Stimulated activated naive CD8-positive, alpha-beta T cell treated with anti-CD3 and anti-CD28 coated beads, Interleukin-15, Interleukin-2, amounts not matched to agents 100 ng/mL and 50 ng/mL, for 24 hours (primary cell): ENCODE results near the gene TMEM59L.

Experiments
- H3K27ac Mint-ChIP-seq: one replicate; pipeline ENCODE4 v1.8.0; 2021; ENCODE audit warnings: mild to moderate bottlenecking, mixed read lengths
- H3K27me3 Mint-ChIP-seq: one replicate; pipeline ENCODE4 v1.8.0; 2021; ENCODE audit warnings: mixed read lengths
- H3K36me3 Mint-ChIP-seq: one replicate; pipeline ENCODE4 v1.8.0; 2021; ENCODE audit warnings: low read depth, mixed read lengths
- H3K4me1 Mint-ChIP-seq: one replicate; pipeline ENCODE4 v1.8.0; 2021; ENCODE audit warnings: low read depth, mixed read lengths
- H3K4me3 Mint-ChIP-seq: one replicate; pipeline ENCODE4 v1.8.0; 2021; ENCODE audit warnings: mild to moderate bottlenecking, mixed read lengths
- H3K9me3 Mint-ChIP-seq: one replicate; pipeline ENCODE4 v1.8.0; 2021; ENCODE audit warnings: mixed read lengths

The TMEM59L gene

GRCh38 chr19:18636183-18636968, 23.7 kb downstream of the TMEM59L start:
- H3K4me1 Mint-ChIP-seq = peaks cover 21% of the 10 kb centered on the region
- peaks cover 5% of the 10 kb centered on the region for H3K27me3 Mint-ChIP-seq
- peak overlapping the region; percentile 82 for H3K4me3 Mint-ChIP-seq
- H3K27ac Mint-ChIP-seq = peak overlapping the region; percentile 87
- no peaks in the 10 kb centered on the region for H3K36me3 Mint-ChIP-seq
- H3K9me3 Mint-ChIP-seq = no peaks in the 10 kb centered on the region

- Mint-ChIP-seq H3K36me3 (no peaks in the 10 kb centered on the region), H3K4me3 (peak within 1 kb of the TSS; percentile 82), H3K9me3 (no peaks in the 10 kb centered on the region), H3K27me3 (peaks cover 5% of the 10 kb centered on the region), H3K27ac (peak within 1 kb of the TSS; percentile 87), H3K4me1 (peaks cover 21% of the 10 kb centered on the region)
Measured at GRCh38 chr19:18636969-18637629, 24.4 kb downstream of the TMEM59L start, which contains the start of gene KLHL26. Gene KLHL26 (plus strand): TSS chr19:18637028. CDS start chr19:18637055, 27 bp downstream.

GRCh38 chr19:18637673-18638630, 25.3 kb downstream of the TMEM59L start:
- peak overlapping the region; percentile 82 for H3K4me3 Mint-ChIP-seq
- no peaks in the 10 kb centered on the region for H3K36me3 Mint-ChIP-seq

GRCh38 chr19:18639706-18640243, 27.1 kb downstream of the TMEM59L start:
- H3K4me3 Mint-ChIP-seq = no peak overlapping the region
- no peak overlapping the region for H3K27ac Mint-ChIP-seq

More at GRCh38 chr19:18637673-18638630, 25.3 kb downstream of the TMEM59L start:
- Mint-ChIP-seq H3K27me3 (peaks cover 5% of the 10 kb centered on the region), H3K9me3 (no peaks in the 10 kb centered on the region), H3K27ac (peak overlapping the region; percentile 31), H3K4me1 (peaks cover 21% of the 10 kb centered on the region)

GRCh38 chr19:18644196-18645034, 31.7 kb downstream of the TMEM59L start:
- H3K4me3 Mint-ChIP-seq = no peak overlapping the region
- no peak overlapping the region for H3K27ac Mint-ChIP-seq
- peaks cover 5% of the 10 kb centered on the region for H3K36me3 Mint-ChIP-seq
- H3K4me1 Mint-ChIP-seq = peaks cover 17% of the 10 kb centered on the region
- no peaks in the 10 kb centered on the region for H3K27me3 Mint-ChIP-seq
- no peaks in the 10 kb centered on the region for H3K9me3 Mint-ChIP-seq

More at GRCh38 chr19:18639706-18640243, 27.1 kb downstream of the TMEM59L start:
- Mint-ChIP-seq H3K27me3 (peaks cover 2% of the 10 kb centered on the region), H3K4me1 (peaks cover 29% of the 10 kb centered on the region), H3K36me3 (peaks cover 5% of the 10 kb centered on the region), H3K9me3 (no peaks in the 10 kb centered on the region)

GRCh38 chr19:18645035-18645511, 32.4 kb downstream of the TMEM59L start:
- no peaks in the 10 kb centered on the region for H3K9me3 Mint-ChIP-seq
- H3K27me3 Mint-ChIP-seq = no peaks in the 10 kb centered on the region
- peaks cover 22% of the 10 kb centered on the region for H3K4me1 Mint-ChIP-seq
- peaks cover 5% of the 10 kb centered on the region for H3K36me3 Mint-ChIP-seq
- H3K4me3 Mint-ChIP-seq = no peak overlapping the region
- no peak overlapping the region for H3K27ac Mint-ChIP-seq

- no peaks in the 10 kb centered on the region for H3K27me3 Mint-ChIP-seq
- H3K4me3 Mint-ChIP-seq = no peak overlapping the region
- no peaks in the 10 kb centered on the region for H3K9me3 Mint-ChIP-seq
- peaks cover 24% of the 10 kb centered on the region for H3K4me1 Mint-ChIP-seq
- H3K27ac Mint-ChIP-seq = no peak overlapping the region
- H3K36me3 Mint-ChIP-seq = peaks cover 5% of the 10 kb centered on the region
Measured at GRCh38 chr19:18646535-18647370, 34.1 kb downstream of the TMEM59L start.

- Mint-ChIP-seq H3K9me3 (no peaks in the 10 kb centered on the region), H3K36me3 (peaks cover 5% of the 10 kb centered on the region), H3K4me1 (peaks cover 24% of the 10 kb centered on the region), H3K27me3 (no peaks in the 10 kb centered on the region), H3K4me3 (no peak overlapping the region), H3K27ac (no peak overlapping the region)
Measured at GRCh38 chr19:18647371-18647767, 34.7 kb downstream of the TMEM59L start.

GRCh38 chr19:18647807-18648206, 35.1 kb downstream of the TMEM59L start:
- Mint-ChIP-seq H3K9me3 (no peaks in the 10 kb centered on the region), H3K27me3 (no peaks in the 10 kb centered on the region), H3K27ac (no peak overlapping the region), H3K4me3 (no peak overlapping the region), H3K36me3 (peaks cover 5% of the 10 kb centered on the region), H3K4me1 (peaks cover 24% of the 10 kb centered on the region)

GRCh38 chr19:18648973-18649315, 36.3 kb downstream of the TMEM59L start:
- Mint-ChIP-seq H3K4me3 (no peak overlapping the region), H3K27me3 (no peaks in the 10 kb centered on the region), H3K4me1 (peaks cover 22% of the 10 kb centered on the region), H3K36me3 (peaks cover 2% of the 10 kb centered on the region), H3K27ac (no peak overlapping the region), H3K9me3 (no peaks in the 10 kb centered on the region)

GRCh38 chr19:18649371-18650020, 36.8 kb downstream of the TMEM59L start:
- Mint-ChIP-seq H3K27ac (no peak overlapping the region), H3K4me3 (peak overlapping the region; percentile 51), H3K4me1 (peaks cover 16% of the 10 kb centered on the region), H3K9me3 (no peaks in the 10 kb centered on the region), H3K36me3 (no peaks in the 10 kb centered on the region), H3K27me3 (no peaks in the 10 kb centered on the region)

GRCh38 chr19:18650021-18650390, 37.3 kb downstream of the TMEM59L start:
- no peak overlapping the region for H3K4me3 Mint-ChIP-seq
- no peaks in the 10 kb centered on the region for H3K9me3 Mint-ChIP-seq
- H3K4me1 Mint-ChIP-seq = peaks cover 16% of the 10 kb centered on the region
- H3K36me3 Mint-ChIP-seq = no peaks in the 10 kb centered on the region
- no peaks in the 10 kb centered on the region for H3K27me3 Mint-ChIP-seq
- no peak overlapping the region for H3K27ac Mint-ChIP-seq
